Activated naive CD4-positive, alpha-beta T cell treated with anti-CD3 and anti-CD28 coated beads, Interleukin-2, amount 50 U/mL, for 16 hours (primary cell): ENCODE data around the gene CAPG.
A peak's percentile ranks its signal among the peaks of the same experiment; 100 is the strongest.

ENCODE experiments used
- DNase-seq: peaks from one replicate; pipeline ENCODE4 v3.0.0-alpha.2; 2020

The CAPG gene

GRCh38 chr2:85438201-85439024 is 28.2 kb upstream of the CAPG start:
- DNase-seq = no peak

GRCh38 chr2:85437488-85438200 is 27.5 kb upstream of the CAPG start:
- peak; percentile 76 for DNase-seq

- DNase-seq = no peak
Observed at GRCh38 chr2:85436836-85437487, 26.8 kb upstream of the CAPG start.

- DNase-seq = no peak
Observed at GRCh38 chr2:85435981-85436835, 26.0 kb upstream of the CAPG start.

GRCh38 chr2:85435220-85435958 is 25.2 kb upstream of the CAPG start:
- no peak for DNase-seq

GRCh38 chr2:85434696-85435095 is 24.5 kb upstream of the CAPG start:
- DNase-seq = no peak

GRCh38 chr2:85433511-85434089 is 23.4 kb upstream of the CAPG start:
- no peak for DNase-seq

- no peak for DNase-seq
Observed at GRCh38 chr2:85431570-85432205, 21.5 kb upstream of the CAPG start.

- no peak for DNase-seq
Observed at GRCh38 chr2:85430752-85431569, 20.8 kb upstream of the CAPG start.

- no peak for DNase-seq
Observed at GRCh38 chr2:85429924-85430289, 19.7 kb upstream of the CAPG start.

- no peak for DNase-seq
Observed at GRCh38 chr2:85429213-85429923, 19.2 kb upstream of the CAPG start.

GRCh38 chr2:85428343-85428881 is 18.2 kb upstream of the CAPG start:
- no peak for DNase-seq

GRCh38 chr2:85427300-85427835 is 17.2 kb upstream of the CAPG start:
- no peak for DNase-seq

GRCh38 chr2:85425588-85425987 is 15.4 kb upstream of the CAPG start:
- DNase-seq = no peak

- no peak for DNase-seq
Observed at GRCh38 chr2:85423525-85423924, 13.4 kb upstream of the CAPG start.

- no peak for DNase-seq
Observed at GRCh38 chr2:85422072-85422457, 11.9 kb upstream of the CAPG start.

GRCh38 chr2:85421260-85422071 is 11.3 kb upstream of the CAPG start:
- no peak for DNase-seq
